Thoracic aorta (tissue), 2 donors: ENCODE measurements around the gene CDC42EP2. TPM values are rescaled to one million over a fixed set of nuclear protein-coding genes. Genes with fewer than 3 reads are reported as not detected.

Experiments
- ATAC-seq: fragments of 150-250 bp; one replicate; pipeline ENCODE4 v1.8.0; 2017; ENCODE audit warnings: low read depth; ENCODE audit not compliant: insufficient number of reproducible peaks, low FRiP score
- DNase-seq: peaks from one replicate; pipeline ENCODE4 v3.0.0-alpha.2; 2020; ENCODE audit warnings: low spot score
- H3K27ac ChIP-seq, 2 donors: fragments of 200-600 bp; sonication (generic); 1 replicate in 1 of 2; 2 replicates in 1 of 2; pipeline ENCODE4 v1.5.1; 2016; ENCODE audit warnings: mild to moderate bottlenecking in 2 of 2, moderate library complexity in 2 of 2
- H3K27me3 ChIP-seq: fragments of 200-600 bp; sonication (generic); replicated peaks from 2 replicates; pipeline ENCODE4 v1.6.0; 2016; ENCODE audit warnings: mild to moderate bottlenecking; ENCODE audit not compliant: insufficient read depth
- H3K36me3 ChIP-seq: fragments of 200-600 bp; sonication (generic); one replicate; pipeline ENCODE4 v1.5.1; 2016
- H3K4me1 ChIP-seq, 2 donors: fragments of 200-600 bp; sonication (generic); 1 replicate in 1 of 2; 2 replicates in 1 of 2; pipeline versions ENCODE4 v1.5.1 to v1.6.0; 2016; ENCODE audit warnings: low read depth in 2 of 2, mild to moderate bottlenecking in 1 of 2; ENCODE audit not compliant: control insufficient read depth in 1 of 2
- H3K4me3 ChIP-seq: fragments of 200-600 bp; sonication (generic); 2 replicates; pipeline ENCODE4 v1.5.1; 2016; ENCODE audit warnings: mild to moderate bottlenecking
- H3K9me3 ChIP-seq: fragments of 200-600 bp; sonication (generic); 2 replicates; pipeline ENCODE4 v1.5.1; 2016
- total RNA-seq, 2 donors: library from RNA; depleted of rRNA; stranded (reverse); fragments of >200 nt; gene quantifications; one replicate each; pipeline versions ENCODE4 v1.1.0 to v1.2.3, GENCODE V29; 2016
- TF ChIP-seq, protein P1 (sequence below): fragments of 200-600 bp; sonication (generic); IDR thresholded peaks from one replicate; pipeline ENCODE4 v1.5.1; 2019; ENCODE audit warnings: antibody characterized with exemption

Gene CDC42EP2
- total RNA-seq, 2 donors from 2014 or later, result 8.5 to 18.7 TPM

DNA sequence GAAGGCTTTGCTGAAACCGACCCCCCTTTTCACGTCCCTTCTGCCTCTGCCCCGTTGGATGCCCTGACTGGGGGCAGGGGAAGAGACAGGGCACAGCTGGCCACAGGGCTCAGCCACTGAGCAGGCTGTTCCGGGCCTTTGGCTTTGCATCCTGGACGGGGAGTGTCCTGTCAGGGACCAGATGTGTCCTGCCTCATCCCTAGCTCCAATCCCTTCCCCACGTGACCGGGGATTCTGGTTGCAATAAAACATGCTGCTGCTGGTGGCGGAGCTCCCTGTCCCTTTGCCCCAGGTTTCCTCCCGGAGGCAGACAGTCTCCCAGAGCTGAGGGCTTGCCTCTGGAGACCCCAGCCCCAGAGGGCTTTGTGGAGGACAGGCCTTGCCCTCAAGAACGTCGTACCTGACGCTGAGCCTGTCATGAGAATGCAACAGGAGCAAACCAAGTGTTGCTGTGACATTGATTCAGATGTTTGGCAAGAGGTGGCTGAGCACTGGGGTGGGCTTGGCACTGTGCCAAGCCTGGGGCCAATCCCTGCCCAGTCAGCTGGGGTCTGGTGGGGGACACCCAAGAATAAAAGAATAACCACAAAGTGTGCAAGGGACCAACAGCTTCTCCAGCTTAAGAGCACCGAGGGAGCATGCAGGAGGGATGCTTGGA lies 7.3 kb downstream of the CDC42EP2 start:
- ATAC-seq (no peak), DNase-seq (no peak)
- Histone ChIP-seq H3K27ac (no peak overlapping the region), H3K4me1 (peaks cover 0 to 2% of the 10 kb centered on the region in 2 donors), H3K27me3 (no peaks in the 10 kb centered on the region), H3K4me3 (no peak overlapping the region), H3K9me3 (no peaks in the 10 kb centered on the region), H3K36me3 (peaks cover 9% of the 10 kb centered on the region)
- TF ChIP-seq, protein P1, sequence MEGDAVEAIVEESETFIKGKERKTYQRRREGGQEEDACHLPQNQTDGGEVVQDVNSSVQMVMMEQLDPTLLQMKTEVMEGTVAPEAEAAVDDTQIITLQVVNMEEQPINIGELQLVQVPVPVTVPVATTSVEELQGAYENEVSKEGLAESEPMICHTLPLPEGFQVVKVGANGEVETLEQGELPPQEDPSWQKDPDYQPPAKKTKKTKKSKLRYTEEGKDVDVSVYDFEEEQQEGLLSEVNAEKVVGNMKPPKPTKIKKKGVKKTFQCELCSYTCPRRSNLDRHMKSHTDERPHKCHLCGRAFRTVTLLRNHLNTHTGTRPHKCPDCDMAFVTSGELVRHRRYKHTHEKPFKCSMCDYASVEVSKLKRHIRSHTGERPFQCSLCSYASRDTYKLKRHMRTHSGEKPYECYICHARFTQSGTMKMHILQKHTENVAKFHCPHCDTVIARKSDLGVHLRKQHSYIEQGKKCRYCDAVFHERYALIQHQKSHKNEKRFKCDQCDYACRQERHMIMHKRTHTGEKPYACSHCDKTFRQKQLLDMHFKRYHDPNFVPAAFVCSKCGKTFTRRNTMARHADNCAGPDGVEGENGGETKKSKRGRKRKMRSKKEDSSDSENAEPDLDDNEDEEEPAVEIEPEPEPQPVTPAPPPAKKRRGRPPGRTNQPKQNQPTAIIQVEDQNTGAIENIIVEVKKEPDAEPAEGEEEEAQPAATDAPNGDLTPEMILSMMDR, result no peak

DNA sequence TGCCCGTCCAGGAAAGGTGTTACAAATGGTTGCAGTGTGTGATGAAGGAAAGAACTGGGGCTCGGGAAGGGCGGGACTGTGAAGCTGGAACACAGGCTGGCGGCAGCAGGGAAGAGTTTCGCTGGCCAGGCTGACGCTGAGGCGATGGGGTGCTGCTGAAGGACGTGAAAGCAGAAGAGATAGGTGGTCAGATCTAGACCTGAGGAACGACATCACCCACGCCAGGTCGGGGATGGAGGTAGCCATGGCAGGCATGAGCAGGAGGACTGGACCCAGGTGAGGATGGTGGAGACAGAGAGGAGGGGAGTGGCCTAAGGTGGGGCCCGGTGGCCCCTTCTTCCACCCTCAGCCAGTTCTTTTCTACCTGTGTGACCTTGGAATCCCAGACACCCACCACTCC lies 9.1 kb downstream of the CDC42EP2 start:
- Histone ChIP-seq H3K27me3 (no peaks in the 10 kb centered on the region), H3K36me3 (peaks cover 9% of the 10 kb centered on the region), H3K9me3 (no peaks in the 10 kb centered on the region), H3K27ac (no peak overlapping the region), H3K4me1 (no peaks in the 10 kb centered on the region), H3K4me3 (no peak overlapping the region)
- no peak for ATAC-seq
- DNase-seq, result no peak
- TF ChIP-seq, protein P1, result no peak

DNA sequence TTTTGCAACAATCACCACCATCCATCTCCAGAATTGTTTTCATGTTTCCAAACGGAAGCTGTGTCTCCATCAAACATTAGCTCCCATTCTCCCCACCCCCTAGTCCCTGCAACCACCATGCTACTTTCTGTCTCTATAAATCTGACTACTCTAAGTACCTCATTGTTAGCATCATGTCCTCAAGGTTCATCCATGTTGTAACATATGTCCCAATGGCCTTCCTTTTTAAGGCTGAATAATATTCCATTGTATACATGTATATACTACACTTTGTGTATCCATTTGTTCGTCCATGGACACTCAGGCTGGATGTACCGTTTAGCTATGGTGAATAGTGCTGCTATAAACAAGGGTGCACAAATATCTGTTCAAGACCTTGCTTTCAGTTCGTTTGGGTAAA lies 10.8 kb downstream of the CDC42EP2 start:
- peaks cover 9% of the 10 kb centered on the region for H3K36me3 ChIP-seq
- ATAC-seq, result no peak
- DNase-seq, result no peak
- H3K4me3 ChIP-seq, result no peak overlapping the region
- no peaks in the 10 kb centered on the region for H3K27me3 ChIP-seq
- no peak overlapping the region for H3K27ac ChIP-seq
- TF ChIP-seq, protein P1, result no peak
- H3K4me1 ChIP-seq, result no peaks in the 10 kb centered on the region
- no peaks in the 10 kb centered on the region for H3K9me3 ChIP-seq

DNA sequence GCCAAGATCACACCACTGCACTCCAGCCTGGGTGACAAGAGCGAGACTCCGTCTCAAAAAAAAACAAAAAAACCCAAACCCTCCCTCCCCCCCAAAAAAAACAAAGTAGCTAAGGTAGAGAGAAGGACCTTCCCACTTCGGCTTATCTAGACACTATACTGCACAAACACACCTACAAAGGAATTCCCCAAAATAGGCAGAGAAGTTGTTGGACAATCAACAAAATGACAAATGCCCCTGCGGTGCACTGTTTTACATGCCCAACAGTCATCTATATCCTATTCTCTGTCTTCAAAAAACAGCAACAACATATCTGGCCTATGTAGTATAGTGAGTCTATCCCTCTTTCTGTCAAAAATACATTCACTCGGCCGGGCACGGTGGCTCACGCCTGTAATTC lies 12.4 kb downstream of the CDC42EP2 start:
- no peak overlapping the region for H3K4me3 ChIP-seq
- no peaks in the 10 kb centered on the region for H3K27me3 ChIP-seq
- ATAC-seq (no peak), DNase-seq (no peak)
- no peaks in the 10 kb centered on the region for H3K4me1 ChIP-seq
- H3K36me3 ChIP-seq, result no peaks in the 10 kb centered on the region
- H3K27ac ChIP-seq, result no peak overlapping the region
- TF ChIP-seq, protein P1, result no peak
- H3K9me3 ChIP-seq, result no peaks in the 10 kb centered on the region

DNA sequence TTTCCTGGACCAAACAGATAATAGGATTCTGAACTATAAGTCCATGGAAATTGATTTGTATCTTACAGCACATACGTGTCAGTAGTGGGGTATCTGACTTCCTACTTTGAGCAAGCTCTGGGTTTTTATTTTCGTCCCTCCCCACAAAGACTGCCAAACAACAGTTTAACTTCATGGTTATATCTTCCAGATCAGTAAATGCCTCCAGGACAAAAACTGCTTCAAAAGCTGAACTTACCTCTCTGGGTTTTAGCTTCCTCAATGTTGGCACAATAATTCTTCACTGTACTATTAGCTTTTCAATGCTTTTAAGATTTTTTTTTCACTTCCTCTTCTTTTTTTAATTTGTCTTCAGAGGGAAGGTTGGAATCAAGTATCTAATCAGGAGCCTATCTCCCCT lies 14.8 kb downstream of the CDC42EP2 start:
- no peak overlapping the region for H3K27ac ChIP-seq
- no peaks in the 10 kb centered on the region for H3K27me3 ChIP-seq
- ATAC-seq, result no peak
- H3K36me3 ChIP-seq, result no peaks in the 10 kb centered on the region
- H3K4me3 ChIP-seq, result no peak overlapping the region
- no peak for DNase-seq
- H3K4me1 ChIP-seq, result peaks cover 0 to 2% of the 10 kb centered on the region in 2 donors
- H3K9me3 ChIP-seq, result no peaks in the 10 kb centered on the region
- TF ChIP-seq, protein P1, result no peak
